CD14-positive monocyte (primary cell): ENCODE data around the gene TXK. TPM values are rescaled to one million over a fixed set of nuclear protein-coding genes. Genes with fewer than 3 reads are reported as not detected.

Source experiments
- DNase-seq, 3 donors: peaks; one replicate each; pipeline ENCODE4 v3.0.0-alpha.2; 2011 to 2022
- H2AFZ ChIP-seq: 2 replicates; pipeline ENCODE4 v1.6.0; 2012; ENCODE audit warnings: mild to moderate bottlenecking, low read depth, low read length, inconsistent platforms; ENCODE audit not compliant: insufficient read depth, poor library complexity, severe bottlenecking
- H3K27ac ChIP-seq, 2 donors: 1 replicate in 1 of 2; 2 replicates in 1 of 2; pipeline ENCODE4 v1.5.1; 2012 to 2013; ENCODE audit warnings: low read length in 2 of 2, control low read depth in 1 of 2, inconsistent platforms in 1 of 2, low read depth in 1 of 2, mild to moderate bottlenecking in 1 of 2
- H3K27me3 ChIP-seq, 2 donors: one replicate each; pipeline versions ENCODE4 v1.6.0 to v1.6.1; 2011 to 2013; ENCODE audit warnings: low read length in 2 of 2; ENCODE audit not compliant: control insufficient read depth in 2 of 2, insufficient read depth in 2 of 2
- H3K36me3 ChIP-seq, 2 donors: replicated peaks in 1 of 2; 1 replicate in 1 of 2; 2 replicates in 1 of 2; pipeline versions ENCODE4 v1.5.1 to v1.6.1; 2012 to 2013; ENCODE audit warnings: low read length in 2 of 2, control low read depth in 1 of 2, inconsistent platforms in 1 of 2, mild to moderate bottlenecking in 1 of 2; ENCODE audit not compliant: insufficient read depth in 2 of 2, control insufficient read depth in 1 of 2
- H3K4me1 ChIP-seq, 2 donors: 1 replicate in 1 of 2; 2 replicates in 1 of 2; pipeline versions ENCODE4 v1.5.1 to v1.6.1; 2012 to 2013; ENCODE audit warnings: low read length in 2 of 2, control low read depth in 1 of 2, inconsistent platforms in 1 of 2, mild to moderate bottlenecking in 1 of 2, moderate library complexity in 1 of 2; ENCODE audit not compliant: insufficient read depth in 2 of 2, control insufficient read depth in 1 of 2
- H3K4me2 ChIP-seq: replicated peaks from 2 replicates; pipeline ENCODE3; 2012; ENCODE audit warnings: low read length, moderate library complexity, mild to moderate bottlenecking; ENCODE audit not compliant: poor library complexity, severe bottlenecking; ENCODE audit errors: extremely low read depth
- H3K4me3 ChIP-seq, 3 experiments: fragments of 200-600 bp in 1 of 3; sonication (generic) in 1 of 3; replicated peaks in 1 of 3; 1 replicate in 2 of 3; 2 replicates in 1 of 3; pipeline ENCODE4 v1.5.1; 2011 to 2013; ENCODE audit warnings: low read length in 3 of 3, mild to moderate bottlenecking in 3 of 3, control low read depth in 2 of 3, low read depth in 2 of 3, inconsistent platforms in 1 of 3, moderate library complexity in 1 of 3
- H3K79me2 ChIP-seq: 2 replicates; pipeline ENCODE4 v1.6.0; 2012; ENCODE audit warnings: mild to moderate bottlenecking, control low read depth, inconsistent platforms, low read length, moderate library complexity; ENCODE audit not compliant: insufficient read depth
- H3K9ac ChIP-seq: 2 replicates; pipeline ENCODE4 v1.6.0; 2017; ENCODE audit warnings: low read length, mild to moderate bottlenecking; ENCODE audit not compliant: insufficient read depth, poor library complexity, severe bottlenecking
- H3K9me3 ChIP-seq, 2 donors: replicated peaks in 1 of 2; 1 replicate in 1 of 2; 2 replicates in 1 of 2; pipeline versions ENCODE4 v1.5.1 to v1.6.1; 2012 to 2013; ENCODE audit warnings: low read length in 2 of 2, control low read depth in 1 of 2; ENCODE audit not compliant: control insufficient read depth in 1 of 2, insufficient read depth in 1 of 2
- H4K20me1 ChIP-seq: 2 replicates; pipeline ENCODE4 v1.6.0; 2012; ENCODE audit warnings: mild to moderate bottlenecking, low read length, control low read depth, moderate library complexity; ENCODE audit not compliant: insufficient read depth
- H3K27ac Mint-ChIP-seq, 7 donors: one replicate each; pipeline ENCODE4 v1.8.0; 2020; ENCODE audit warnings: mild to moderate bottlenecking in 7 of 7, mixed read lengths in 7 of 7, moderate library complexity in 6 of 7, inconsistent platforms in 2 of 7
- H3K27me3 Mint-ChIP-seq, 3 donors: one replicate each; pipeline ENCODE4 v1.8.0; 2021 to 2022; ENCODE audit warnings: low read depth in 3 of 3, mild to moderate bottlenecking in 3 of 3, mixed read lengths in 3 of 3, moderate library complexity in 3 of 3, inconsistent platforms in 1 of 3
- H3K36me3 Mint-ChIP-seq, 2 donors: one replicate each; pipeline ENCODE4 v1.8.0; 2020; ENCODE audit warnings: mixed read lengths in 2 of 2, inconsistent platforms in 1 of 2, mild to moderate bottlenecking in 1 of 2
- H3K4me1 Mint-ChIP-seq: one replicate; pipeline ENCODE4 v1.8.0; 2020; ENCODE audit warnings: mild to moderate bottlenecking, mixed read lengths
- H3K4me3 Mint-ChIP-seq, 2 donors: one replicate each; pipeline ENCODE4 v1.8.0; 2020; ENCODE audit warnings: mild to moderate bottlenecking in 2 of 2, mixed read lengths in 2 of 2, moderate library complexity in 1 of 2
- H3K9me3 Mint-ChIP-seq, 7 donors: one replicate each; pipeline ENCODE4 v1.8.0; 2020 to 2022; ENCODE audit warnings: mixed read lengths in 7 of 7, mild to moderate bottlenecking in 6 of 7, moderate library complexity in 6 of 7, inconsistent platforms in 2 of 7
- CTCF ChIP-seq: fragments of 200-600 bp; IDR thresholded peaks from one replicate; pipeline ENCODE4 v1.8.0; 2022; ENCODE audit warnings: antibody characterized with exemption, mild to moderate bottlenecking
- WGBS: methylation state at CpG from one replicate; pipeline ENCODE4 v1.1.5; 2013; ENCODE audit warnings: missing lambda C conversion rate; ENCODE audit not compliant: insufficient coverage; 5-methylcytosine and 5-hydroxymethylcytosine counted together
- intact Hi-C, 2 donors: fragments of 100-400 bp; cut with micrococcal nuclease; formaldehyde crosslinking; loops; one replicate each; pipeline versions ENCODE4 v1.15.0 to v1.15.1; 2023
- polyA plus RNA-seq, 3 donors: library from polyadenylated mRNA; depleted of rRNA in 1 of 3; unstranded in 2 of 3; stranded (reverse) in 1 of 3; fragments of 300-500 nt in 2 of 3; fragments of >200 nt in 1 of 3; fragmentation: Illumina TruSeq in 2 of 3; gene quantifications; 1 replicate in 2 of 3; 2 replicates in 1 of 3; pipeline ENCODE4 v1.2.3, GENCODE V29; 2012 to 2021

TXK gene
- polyA plus RNA-seq, 3 donors: 0.13 to 0.93 (median 0.54) TPM

DNA sequence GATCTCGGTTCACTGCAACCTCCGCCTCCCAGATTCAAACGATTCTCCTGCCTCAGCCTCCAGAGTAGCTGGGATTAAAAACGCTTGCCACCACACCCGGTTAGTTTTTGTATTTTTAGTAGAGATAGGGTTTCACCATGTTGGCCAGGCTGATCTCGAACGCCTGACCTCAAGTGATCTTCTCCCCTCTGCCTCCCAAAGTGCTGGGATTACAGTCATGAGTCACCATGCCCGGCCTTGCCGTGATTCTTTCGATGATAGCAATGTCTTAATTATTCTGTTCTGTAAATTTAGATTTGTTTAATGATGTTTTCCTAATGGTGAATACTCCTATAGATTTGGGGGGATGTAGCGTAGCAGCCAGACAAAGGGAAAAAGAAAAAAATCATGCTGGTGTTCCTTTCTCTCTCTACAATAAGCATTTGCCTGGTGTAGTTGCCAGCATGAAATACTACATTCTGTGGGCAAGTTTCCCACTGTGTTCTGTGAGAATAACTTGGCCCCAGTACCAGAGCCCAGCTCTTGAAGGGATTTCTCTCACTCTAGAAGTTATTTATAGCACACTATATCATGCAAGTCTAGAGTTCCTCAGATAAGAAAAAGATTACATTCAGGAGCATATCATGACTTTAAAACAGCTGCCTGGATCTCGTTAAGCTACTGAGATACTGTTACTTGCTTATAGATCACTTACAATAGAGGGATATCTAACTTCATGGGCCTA is 102.1 kb downstream of the TXK start:
- Histone ChIP-seq H3K9ac (no peak overlapping the region), H3K9me3 (no peaks in the 10 kb centered on the region), H2AFZ (no peak overlapping the region), H3K27me3 (no peaks in the 10 kb centered on the region), H3K36me3 (no peaks in the 10 kb centered on the region), H3K79me2 (no peaks in the 10 kb centered on the region), H3K4me3 (no peak overlapping the region), H3K4me2 (no peak overlapping the region), H3K27ac (no peak overlapping the region), H3K4me1 (peaks cover 11 to 13% of the 10 kb centered on the region in 2 donors), H4K20me1 (no peaks in the 10 kb centered on the region)
- Mint-ChIP-seq H3K4me3 (no peak overlapping the region), H3K36me3 (no peaks in the 10 kb centered on the region), H3K4me1 (peaks cover 19% of the 10 kb centered on the region), H3K27ac (peak overlapping the region in 1 of 7 donors; percentile 53), H3K9me3 (no peaks in the 10 kb centered on the region), H3K27me3 (peaks cover 0 to 2% (median 1%) of the 10 kb centered on the region in 3 donors)
- intact Hi-C loops: loop anchor here in 1 of 2 donors (2.0 to 10.0 kb wide), 2 partner anchors 55 to 547 kb away; partner anchors contain the start of gene ATP10D
- no peak for TF ChIP-seq CTCF
- 100% methylated on average over 1 of the region's 12 CpGs for WGBS
- no peak for DNase-seq

DNA sequence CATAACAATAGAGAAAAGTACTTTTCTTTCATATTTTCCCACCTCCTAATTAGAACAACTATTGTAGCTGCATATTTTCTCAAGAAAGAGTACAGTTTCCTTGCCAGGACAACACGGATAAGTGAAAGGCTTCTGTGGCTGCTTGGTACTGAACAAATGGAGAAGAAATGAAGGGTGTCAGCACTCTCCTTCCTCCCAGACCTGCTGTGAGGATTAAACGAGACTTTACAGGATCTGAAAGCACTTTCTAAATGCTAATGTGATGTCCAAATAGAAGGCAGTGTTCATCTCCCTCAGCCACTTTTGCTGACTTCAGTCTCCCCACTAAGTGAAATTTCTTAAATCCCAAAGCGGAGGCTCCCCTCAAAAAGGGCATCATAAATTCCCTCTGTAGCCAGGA is 103.6 kb downstream of the TXK start:
- H3K36me3 Mint-ChIP-seq: no peaks in the 10 kb centered on the region
- H3K27me3 Mint-ChIP-seq: peaks cover 1 to 2% (median 2%) of the 10 kb centered on the region in 3 donors
- Histone ChIP-seq H3K79me2 (no peaks in the 10 kb centered on the region), H3K9ac (no peak overlapping the region), H2AFZ (no peak overlapping the region), H3K9me3 (no peaks in the 10 kb centered on the region), H3K27me3 (no peaks in the 10 kb centered on the region), H3K4me2 (no peak overlapping the region), H4K20me1 (no peaks in the 10 kb centered on the region), H3K4me3 (no peak overlapping the region), H3K27ac (no peak overlapping the region), H3K36me3 (no peaks in the 10 kb centered on the region), H3K4me1 (peaks cover 0 to 3% of the 10 kb centered on the region in 2 donors)
- intact Hi-C loops: loop anchor here in 1 of 2 donors (10.0 kb wide), 1 partner anchor 546 kb away; the partner anchor contains the start of gene ATP10D
- peak overlapping the region in 1 of 7 donors; percentile 33 for H3K27ac Mint-ChIP-seq
- DNase-seq: no peak
- no CpG with 5 or more reads among the region's 3 CpGs for WGBS
- H3K9me3 Mint-ChIP-seq: no peaks in the 10 kb centered on the region
- peaks cover 8% of the 10 kb centered on the region for H3K4me1 Mint-ChIP-seq
- TF ChIP-seq CTCF: no peak
- no peak overlapping the region for H3K4me3 Mint-ChIP-seq
